K562 (cell line): Measurements from ENCODE around the gene UNKL. TPM values are rescaled to one million over a fixed set of nuclear protein-coding genes. Genes with fewer than 3 reads are reported as not detected.

ENCODE experiments used
- BRD9 ChIP-seq: fragments of 450-650 bp; IDR thresholded peaks from 2 replicates; pipeline ENCODE4 v1.6.1; 2018; ENCODE audit warnings: low read depth; ENCODE audit not compliant: partially characterized antibody
- DDX20 ChIP-seq: fragments of 450-650 bp; IDR thresholded peaks from 2 replicates; pipeline ENCODE4 v1.6.1; 2016; ENCODE audit warnings: missing genetic modification characterization, low read depth, mild to moderate bottlenecking, missing compliant biosample characterization, moderate library complexity
- GABPB2 ChIP-seq: fragments of 250-450 bp; sonication (Bioruptor Pico); conservative IDR thresholded peaks from 2 replicates; pipeline ENCODE4 v1.5.1; 2021; ENCODE audit warnings: mild to moderate bottlenecking
- HDAC1 ChIP-seq, 2 experiments: fragments of 450-650 bp; IDR thresholded peaks; 2 replicates each; pipeline ENCODE4 v1.6.1; 2016 to 2017; ENCODE audit warnings: inconsistent platforms in 1 of 2, mild to moderate bottlenecking in 1 of 2, moderate library complexity in 1 of 2
- JUN ChIP-seq, 2 experiments: sonication (generic) in 1 of 2; formaldehyde crosslinking in 1 of 2; IDR thresholded peaks; 2 replicates each; pipeline versions ENCODE4 v1.6.1 to v1.8.0; 2012 to 2022; ENCODE audit warnings: borderline replicate concordance in 2 of 2, mild to moderate bottlenecking in 2 of 2, improper control_type of control experiment in 1 of 2, low read depth in 1 of 2, low read length in 1 of 2, missing genetic modification reagents in 1 of 2
- KLF16 ChIP-seq: IDR thresholded peaks from 2 replicates; pipeline ENCODE4 v1.6.1; 2016; ENCODE audit warnings: antibody characterized with exemption
- NCOA6 ChIP-seq: fragments of 450-650 bp; IDR thresholded peaks from 2 replicates; pipeline ENCODE4 v1.6.1; 2017; ENCODE audit warnings: mild to moderate bottlenecking
- POLR3G ChIP-seq: IDR thresholded peaks from 2 replicates; pipeline ENCODE4 v1.6.1; 2011; ENCODE audit not compliant: insufficient read length, insufficient replicate concordance; ENCODE audit errors: extremely low read depth
- POU5F1 ChIP-seq: fragments of 150-350 bp; IDR thresholded peaks from 2 replicates; pipeline ENCODE4 v1.6.1; 2014; ENCODE audit warnings: borderline replicate concordance, low read length, low read depth, mild to moderate bottlenecking; ENCODE audit not compliant: partially characterized antibody
- PURB ChIP-seq: sonication (generic); formaldehyde crosslinking; IDR thresholded peaks from 2 replicates; pipeline ENCODE4 v1.9.0; 2021; ENCODE audit warnings: low read depth, mild to moderate bottlenecking, missing genetic modification reagents
- RBFOX2 ChIP-seq: fragments of 200-400 bp; formaldehyde crosslinking; IDR thresholded peaks from 2 replicates; pipeline ENCODE4 v1.6.1; 2017; ENCODE audit warnings: low read depth, mild to moderate bottlenecking, low read length, moderate library complexity
- SMARCA4 ChIP-seq: fragments of 450-650 bp; IDR thresholded peaks from 2 replicates; pipeline ENCODE4 v1.6.1; 2016
- SMC3 ChIP-seq: conservative IDR thresholded peaks from 2 replicates; pipeline ENCODE4 v1.6.1; 2011; ENCODE audit warnings: low read depth, low read length, improper control_type of control experiment; ENCODE audit not compliant: insufficient read depth
- STAG1 ChIP-seq: sonication (generic); formaldehyde crosslinking; IDR thresholded peaks from 2 replicates; pipeline ENCODE4 v1.5.0; 2020; ENCODE audit warnings: missing genetic modification reagents, borderline replicate concordance
- U2AF1 ChIP-seq: fragments of 200-400 bp; formaldehyde crosslinking; optimal IDR thresholded peaks from 2 replicates; pipeline ENCODE3; 2017; ENCODE audit warnings: mild to moderate bottlenecking, low read depth, low read length, moderate library complexity
- YY1 ChIP-seq, 3 experiments: IDR thresholded peaks; 2 replicates each; pipeline ENCODE4 v1.6.1; 2011; ENCODE audit warnings: low read length in 2 of 3, mild to moderate bottlenecking in 2 of 3, moderate library complexity in 2 of 3, borderline replicate concordance in 1 of 3, control low read depth in 1 of 3, low read depth in 1 of 3; ENCODE audit not compliant: insufficient read depth in 3 of 3, insufficient replicate concordance in 2 of 3, control insufficient read depth in 1 of 3, insufficient read length in 1 of 3; ENCODE audit errors: extremely low read depth in 1 of 3
- ZNF174 ChIP-seq: fragments of 250-450 bp; sonication (Bioruptor Pico); IDR thresholded peaks from 2 replicates; pipeline ENCODE4 v1.4.0; 2020; ENCODE audit warnings: mild to moderate bottlenecking
- ZNF324 ChIP-seq: fragments of 250-450 bp; sonication (Bioruptor Pico); IDR thresholded peaks from 2 replicates; pipeline ENCODE4 v1.4.0; 2020; ENCODE audit warnings: mild to moderate bottlenecking
- ZNF717 ChIP-seq: fragments of 250-450 bp; sonication (Bioruptor Pico); IDR thresholded peaks from 2 replicates; pipeline ENCODE4 v1.5.0; 2021
- polyA plus RNA-seq, 8 experiments: library from polyadenylated mRNA; depleted of rRNA in 4 of 8; stranded (reverse) in 5 of 8; unstranded in 3 of 8; fragments of >200 nt; fragmentation: Nextera tagmentation in 2 of 8; fragmentation: Illumina TruSeq in 1 of 8; extraction: Ambion mirVana in 2 of 8; extraction: Trizol in 1 of 8; gene quantifications; 2 replicates each; pipeline versions ENCODE4 v1.2.1 to v1.2.3, GENCODE V29; 2011 to 2014; ENCODE audit warnings: inconsistent platforms in 1 of 8, missing spikeins in 1 of 8
- total RNA-seq, 7 experiments: library from RNA; depleted of rRNA in 6 of 7; stranded (reverse); fragments of >200 nt in 6 of 7; fragmentation: Illumina TruSeq in 2 of 7; extraction: Trizol in 2 of 7; gene quantifications; 2 replicates each; pipeline versions ENCODE4 v1.2.1 to v1.2.3, GENCODE V29; 2011 to 2021; ENCODE audit warnings: low replicate concordance in 1 of 7
- TF ChIP-seq, protein P1 (sequence below), 2 experiments: IDR thresholded peaks; 2 replicates each; pipeline ENCODE4 v1.6.1; 2011; ENCODE audit warnings: borderline replicate concordance in 1 of 2, control low read depth in 1 of 2, low read depth in 1 of 2, low read length in 1 of 2, mild to moderate bottlenecking in 1 of 2, mixed read lengths in 1 of 2, moderate library complexity in 1 of 2; ENCODE audit not compliant: insufficient read depth in 1 of 2, insufficient read length in 1 of 2, poor library complexity in 1 of 2, severe bottlenecking in 1 of 2; ENCODE audit errors: extremely low read depth in 1 of 2
- TF ChIP-seq, protein P2 (sequence below): fragments of 450-650 bp; formaldehyde crosslinking; IDR thresholded peaks from 2 replicates; pipeline ENCODE4 v1.4.0; 2020; ENCODE audit warnings: mild to moderate bottlenecking, moderate library complexity
- TF ChIP-seq, protein P3 (sequence below): fragments of 450-650 bp; formaldehyde crosslinking; IDR thresholded peaks from 2 replicates; pipeline ENCODE4 v1.4.0; 2020; ENCODE audit warnings: mild to moderate bottlenecking, moderate library complexity
- TF ChIP-seq, protein P4 (sequence below): sonication (generic); formaldehyde crosslinking; IDR thresholded peaks from 2 replicates; pipeline ENCODE4 v1.8.0; 2022; ENCODE audit warnings: missing genetic modification reagents, mild to moderate bottlenecking, borderline replicate concordance

The UNKL gene
- total and polyA plus RNA-seq, 9 of the 15 experiments (the other 6 are each of a cell fraction or from before 2014, with no cell fraction given), result 0.37 to 30.2 (median 5.1) TPM

DNA sequence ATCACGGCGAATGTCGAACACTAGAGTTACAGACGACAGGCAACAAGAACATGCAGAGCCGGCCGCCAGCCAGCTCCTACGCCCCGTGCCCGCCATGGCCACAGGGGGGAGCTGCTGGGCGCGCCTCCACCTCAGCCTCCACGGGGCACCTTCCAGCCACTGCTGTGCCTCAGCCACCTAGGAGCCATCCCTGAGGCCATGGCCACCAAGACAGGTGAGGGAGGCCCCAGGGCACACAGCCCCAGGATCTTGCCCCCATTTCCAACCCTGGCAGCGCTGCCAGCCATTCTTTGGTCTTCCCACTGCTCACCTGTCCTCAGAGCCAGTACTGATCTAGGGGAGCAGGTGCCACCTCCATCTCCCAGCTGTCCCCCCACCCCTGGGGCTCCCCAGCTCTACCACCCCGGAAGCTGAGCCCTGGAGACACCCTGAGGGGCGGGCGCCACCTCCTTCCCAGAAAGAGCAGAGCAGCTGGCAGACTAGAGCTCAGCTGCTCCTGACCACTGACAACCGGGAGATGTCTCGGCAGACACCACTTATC, 50.9 kb downstream of the UNKL start (continued):
- TF ChIP-seq, protein P1, sequence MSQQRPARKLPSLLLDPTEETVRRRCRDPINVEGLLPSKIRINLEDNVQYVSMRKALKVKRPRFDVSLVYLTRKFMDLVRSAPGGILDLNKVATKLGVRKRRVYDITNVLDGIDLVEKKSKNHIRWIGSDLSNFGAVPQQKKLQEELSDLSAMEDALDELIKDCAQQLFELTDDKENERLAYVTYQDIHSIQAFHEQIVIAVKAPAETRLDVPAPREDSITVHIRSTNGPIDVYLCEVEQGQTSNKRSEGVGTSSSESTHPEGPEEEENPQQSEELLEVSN (IDR thresholded peaks at IDR 0.05; ENCODE audit: borderline replicate concordance in 1 of 2, extremely low read depth in 1 of 2, insufficient read depth in 1 of 2, insufficient read length in 1 of 2, low read depth in 1 of 2, low read length in 1 of 2, poor library complexity in 1 of 2, severe bottlenecking in 1 of 2), result no peak
- TF ChIP-seq PURB (CRISPR knock-in tag) (no peak), GABPB2 (CRISPR knock-in tag) (0 out of 2 replicates have a peak, but pooled peaks have one; percentile 45), ZNF324 (CRISPR knock-in tag) (no peak), KLF16 (0 out of 2 replicates have a peak, but pooled peaks have one; percentile 4), HDAC1 (IDR thresholded peaks at IDR 0.05) (no peak), STAG1 (CRISPR knock-in tag) (peak; percentile 50; the same call in 1 of the 2 replicates), SMARCA4 (no peak), U2AF1 (no peak), POLR3G (no peak), ZNF717 (no peak), BRD9 (no peak), RBFOX2 (no peak), DDX20 (tag) (no peak), NCOA6 (no peak), SMC3 (peak; percentile 89), ZNF174 (CRISPR knock-in tag) (no peak), JUN (IDR thresholded peaks at IDR 0.05; ENCODE audit: borderline replicate concordance, low read depth, low read length) (no peak), JUN (CRISPR knock-in tag; IDR thresholded peaks at IDR 0.05; ENCODE audit: borderline replicate concordance) (no peak), YY1 (IDR thresholded peaks at IDR 0.05; ENCODE audit: borderline replicate concordance in 1 of 3, control insufficient read depth in 1 of 3, extremely low read depth in 1 of 3, insufficient read depth in 3 of 3, insufficient read length in 1 of 3, insufficient replicate concordance in 2 of 3, low read depth in 1 of 3, low read length in 2 of 3) (peak; percentile 10 to 52 (median 47)), POU5F1 (no peak)
- TF ChIP-seq, protein P2, sequence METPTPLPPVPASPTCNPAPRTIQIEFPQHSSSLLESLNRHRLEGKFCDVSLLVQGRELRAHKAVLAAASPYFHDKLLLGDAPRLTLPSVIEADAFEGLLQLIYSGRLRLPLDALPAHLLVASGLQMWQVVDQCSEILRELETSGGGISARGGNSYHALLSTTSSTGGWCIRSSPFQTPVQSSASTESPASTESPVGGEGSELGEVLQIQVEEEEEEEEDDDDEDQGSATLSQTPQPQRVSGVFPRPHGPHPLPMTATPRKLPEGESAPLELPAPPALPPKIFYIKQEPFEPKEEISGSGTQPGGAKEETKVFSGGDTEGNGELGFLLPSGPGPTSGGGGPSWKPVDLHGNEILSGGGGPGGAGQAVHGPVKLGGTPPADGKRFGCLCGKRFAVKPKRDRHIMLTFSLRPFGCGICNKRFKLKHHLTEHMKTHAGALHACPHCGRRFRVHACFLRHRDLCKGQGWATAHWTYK, result peak; percentile 24; the same call in 1 of the 2 replicates
- TF ChIP-seq, protein P3, sequence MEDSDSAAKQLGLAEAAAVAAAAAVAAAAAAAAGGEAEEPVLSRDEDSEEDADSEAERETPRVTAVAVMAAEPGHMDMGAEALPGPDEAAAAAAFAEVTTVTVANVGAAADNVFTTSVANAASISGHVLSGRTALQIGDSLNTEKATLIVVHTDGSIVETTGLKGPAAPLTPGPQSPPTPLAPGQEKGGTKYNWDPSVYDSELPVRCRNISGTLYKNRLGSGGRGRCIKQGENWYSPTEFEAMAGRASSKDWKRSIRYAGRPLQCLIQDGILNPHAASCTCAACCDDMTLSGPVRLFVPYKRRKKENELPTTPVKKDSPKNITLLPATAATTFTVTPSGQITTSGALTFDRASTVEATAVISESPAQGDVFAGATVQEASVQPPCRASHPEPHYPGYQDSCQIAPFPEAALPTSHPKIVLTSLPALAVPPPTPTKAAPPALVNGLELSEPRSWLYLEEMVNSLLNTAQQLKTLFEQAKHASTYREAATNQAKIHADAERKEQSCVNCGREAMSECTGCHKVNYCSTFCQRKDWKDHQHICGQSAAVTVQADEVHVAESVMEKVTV (CRISPR knock-in tag), result peak; percentile 51; the same call in 1 of the 2 replicates
- TF ChIP-seq, protein P4, sequence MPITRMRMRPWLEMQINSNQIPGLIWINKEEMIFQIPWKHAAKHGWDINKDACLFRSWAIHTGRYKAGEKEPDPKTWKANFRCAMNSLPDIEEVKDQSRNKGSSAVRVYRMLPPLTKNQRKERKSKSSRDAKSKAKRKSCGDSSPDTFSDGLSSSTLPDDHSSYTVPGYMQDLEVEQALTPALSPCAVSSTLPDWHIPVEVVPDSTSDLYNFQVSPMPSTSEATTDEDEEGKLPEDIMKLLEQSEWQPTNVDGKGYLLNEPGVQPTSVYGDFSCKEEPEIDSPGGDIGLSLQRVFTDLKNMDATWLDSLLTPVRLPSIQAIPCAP (CRISPR knock-in tag), result no peak
